Measurements from ENCODE around the gene POP4.

GRCh38 chr19:29614780-29615179 is 8.7 kb downstream of the POP4 start:
- TF ChIP-seq CTCF (IDR thresholded peaks at IDR 0.05 in 2 of 3, conservative IDR thresholded peaks at IDR 0.05 in 1 of 3; ENCODE audit: control insufficient read depth in 2 of 3, extremely low read depth in 1 of 3, insufficient read depth in 1 of 3, low read depth in 3 of 3, low read length in 3 of 3) (no peak), MXI1 (IDR thresholded peaks at IDR 0.05; ENCODE audit: low read depth, low read length) (no peak), SREBF2 (IDR thresholded peaks at IDR 0.05; ENCODE audit: low read length) (no peak), JUNB (IDR thresholded peaks at IDR 0.05) (no peak)
